Mucosa of stomach (tissue), 1 donor: ENCODE results near the gene ANO8.

ENCODE experiments used
- H3K27me3 ChIP-seq: one replicate; pipeline ENCODE4 v1.7.0; 2013; ENCODE audit warnings: mild to moderate bottlenecking, low read length; ENCODE audit not compliant: control insufficient read depth, insufficient read depth
- H3K36me3 ChIP-seq: one replicate; pipeline ENCODE4 v1.7.0; 2013; ENCODE audit warnings: low read length; ENCODE audit not compliant: control insufficient read depth, insufficient read depth
- H3K4me1 ChIP-seq: one replicate; pipeline ENCODE4 v1.7.0; 2013; ENCODE audit warnings: mild to moderate bottlenecking, low read length; ENCODE audit not compliant: control insufficient read depth, insufficient read depth
- H3K4me3 ChIP-seq: one replicate; pipeline ENCODE4 v1.7.0; 2013; ENCODE audit warnings: low read length
- H3K9ac ChIP-seq: one replicate; pipeline ENCODE4 v1.7.0; 2013; ENCODE audit warnings: mild to moderate bottlenecking, low read length, moderate library complexity
- H3K9me3 ChIP-seq: one replicate; pipeline ENCODE4 v1.7.0; 2013; ENCODE audit warnings: mild to moderate bottlenecking, low read length, moderate library complexity; ENCODE audit not compliant: control insufficient read depth
- donor health status: Pancreatic carcinoma.

ANO8 gene

GRCh38 chr19:17323964-17324332 is 10.7 kb downstream of the ANO8 start:
- Histone ChIP-seq H3K4me1 (peaks cover 13% of the 10 kb centered on the region), H3K36me3 (no peaks in the 10 kb centered on the region), H3K9me3 (no peaks in the 10 kb centered on the region), H3K9ac (no peak overlapping the region), H3K27me3 (peaks cover 2% of the 10 kb centered on the region), H3K4me3 (no peak overlapping the region)

- Histone ChIP-seq H3K36me3 (no peaks in the 10 kb centered on the region), H3K4me3 (no peak overlapping the region), H3K9me3 (no peaks in the 10 kb centered on the region), H3K9ac (no peak overlapping the region), H3K27me3 (no peaks in the 10 kb centered on the region), H3K4me1 (peaks cover 15% of the 10 kb centered on the region)
Observed at GRCh38 chr19:17323300-17323963, 11.2 kb downstream of the ANO8 start.

GRCh38 chr19:17322854-17323253 is 11.8 kb downstream of the ANO8 start:
- Histone ChIP-seq H3K4me1 (peaks cover 14% of the 10 kb centered on the region), H3K9me3 (no peaks in the 10 kb centered on the region), H3K9ac (no peak overlapping the region), H3K36me3 (no peaks in the 10 kb centered on the region), H3K27me3 (no peaks in the 10 kb centered on the region), H3K4me3 (no peak overlapping the region)

DNA sequence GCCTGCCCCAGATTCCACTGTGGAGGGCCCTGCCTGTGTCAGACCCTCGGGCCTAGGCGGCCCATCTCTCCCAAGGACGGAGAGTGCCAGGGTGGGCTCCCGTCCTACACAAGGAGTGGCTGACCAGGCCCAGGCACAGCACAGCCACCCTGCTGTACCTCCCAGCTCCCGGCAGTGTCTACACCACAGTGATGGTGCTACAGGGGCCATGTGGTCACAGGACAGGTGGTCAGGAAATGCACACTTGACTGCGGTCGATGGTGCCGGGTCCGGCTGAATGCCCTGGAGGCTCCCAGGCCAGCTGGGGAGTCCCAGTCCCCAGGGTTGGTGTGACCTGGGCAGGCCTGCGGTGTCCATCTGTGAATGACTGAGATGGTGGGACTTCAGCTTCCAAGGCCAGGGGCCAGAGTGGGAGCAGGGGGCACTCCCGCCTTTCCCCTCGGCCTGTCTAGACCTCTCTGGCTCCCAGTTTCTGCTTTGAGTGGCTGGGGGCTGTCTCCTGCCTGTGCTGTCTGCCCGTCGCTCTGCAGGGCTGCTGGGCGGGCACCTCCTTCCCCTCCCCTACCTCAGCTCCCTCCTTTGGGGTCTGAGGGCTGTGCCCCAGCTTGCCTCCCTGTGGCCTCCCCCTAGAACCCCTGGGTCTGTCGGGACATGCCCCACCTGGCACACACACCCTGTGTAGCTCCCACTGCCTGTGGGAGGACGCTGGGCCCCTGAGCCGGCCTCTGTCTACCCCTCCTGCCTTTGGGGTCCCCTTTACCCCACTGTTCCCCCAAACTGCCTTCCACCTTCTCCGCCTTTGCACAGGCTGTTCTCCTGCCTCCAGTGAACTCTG is 12.8 kb downstream of the ANO8 start:
- no peaks in the 10 kb centered on the region for H3K36me3 ChIP-seq
- H3K4me1 ChIP-seq, result peaks cover 14% of the 10 kb centered on the region
- H3K9me3 ChIP-seq, result no peaks in the 10 kb centered on the region
- no peak overlapping the region for H3K4me3 ChIP-seq
- no peak overlapping the region for H3K9ac ChIP-seq
- H3K27me3 ChIP-seq, result no peaks in the 10 kb centered on the region

DNA sequence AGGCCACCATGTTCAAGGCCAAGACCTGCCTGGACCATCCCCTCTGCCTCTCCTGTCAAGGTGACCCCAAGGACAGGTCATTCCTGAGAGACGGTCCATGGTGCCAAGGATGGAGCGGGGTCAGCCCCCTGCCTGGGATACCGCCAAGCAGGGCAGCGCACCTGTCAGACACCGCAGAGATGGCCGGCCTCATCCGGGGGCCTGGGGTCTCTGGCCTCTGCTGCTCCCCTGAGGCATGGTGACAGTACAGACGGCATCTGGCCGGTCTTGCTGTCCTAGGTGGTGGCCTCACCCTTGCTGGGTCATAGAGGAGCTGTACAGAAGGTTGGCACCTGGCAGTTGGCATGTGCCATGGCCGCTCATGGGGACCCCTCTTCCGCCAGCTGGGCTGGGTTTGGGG is 14.2 kb downstream of the ANO8 start:
- H3K36me3 ChIP-seq, result no peaks in the 10 kb centered on the region
- no peak overlapping the region for H3K4me3 ChIP-seq
- peaks cover 21% of the 10 kb centered on the region for H3K4me1 ChIP-seq
- H3K9ac ChIP-seq, result no peak overlapping the region
- H3K27me3 ChIP-seq, result no peaks in the 10 kb centered on the region
- H3K9me3 ChIP-seq, result no peaks in the 10 kb centered on the region

- Histone ChIP-seq H3K4me1 (peaks cover 22% of the 10 kb centered on the region), H3K9me3 (no peaks in the 10 kb centered on the region), H3K4me3 (no peak overlapping the region), H3K36me3 (peaks cover under 1% of the 10 kb centered on the region), H3K9ac (no peak overlapping the region), H3K27me3 (no peaks in the 10 kb centered on the region)
Observed at GRCh38 chr19:17319473-17320238, 15.0 kb downstream of the ANO8 start.

DNA sequence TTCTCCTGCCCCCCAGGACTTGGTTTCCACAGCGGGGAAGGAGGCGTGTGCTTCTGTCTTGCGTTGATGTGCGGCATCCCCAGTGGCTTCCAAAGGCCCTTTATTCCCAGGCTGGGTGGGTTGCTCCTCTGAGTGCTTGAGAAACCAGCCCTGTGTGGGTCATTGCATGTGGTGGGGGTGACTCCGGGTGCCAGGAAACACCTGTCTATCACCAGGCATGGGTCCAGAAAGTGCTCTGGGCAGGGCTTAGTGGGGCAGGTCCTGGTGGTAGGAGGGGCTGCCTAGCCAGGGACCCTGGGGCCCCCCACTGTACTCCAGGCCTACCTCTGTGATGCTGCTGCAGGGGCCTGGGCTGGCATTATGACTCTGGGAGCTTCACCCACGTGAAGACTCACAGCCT is 15.7 kb downstream of the ANO8 start:
- Histone ChIP-seq H3K9ac (no peak overlapping the region), H3K27me3 (no peaks in the 10 kb centered on the region), H3K4me3 (no peak overlapping the region), H3K9me3 (no peaks in the 10 kb centered on the region), H3K4me1 (peaks cover 22% of the 10 kb centered on the region), H3K36me3 (peaks cover 8% of the 10 kb centered on the region)

DNA sequence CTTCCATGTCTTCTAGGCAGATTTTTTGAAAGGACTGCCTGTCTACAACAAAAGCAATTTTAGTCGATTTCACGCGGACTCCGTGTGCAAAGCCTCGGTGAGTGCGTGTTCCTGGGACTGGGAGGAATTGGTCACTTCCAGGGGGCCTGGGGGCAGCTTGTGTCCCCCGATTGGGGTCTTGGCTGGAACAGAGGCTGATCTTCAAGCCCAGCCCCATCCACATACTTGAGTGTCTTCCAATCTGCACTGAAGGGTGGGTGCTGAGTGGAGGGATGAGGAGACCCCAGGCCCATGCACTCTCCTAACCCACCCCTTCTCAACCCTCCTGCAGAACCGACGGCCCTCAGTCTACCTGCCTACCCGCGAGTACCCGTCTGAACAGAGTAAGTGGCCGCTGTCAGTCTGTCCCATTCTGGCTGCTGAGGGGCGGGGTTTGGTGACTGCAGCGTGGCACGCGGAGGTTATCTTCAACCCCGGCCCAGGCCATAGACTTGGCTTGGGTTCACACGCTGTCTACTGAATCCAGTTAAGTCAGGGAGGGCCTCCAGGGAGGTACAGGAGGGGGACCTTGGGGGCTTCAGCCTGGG is 20.6 kb downstream of the ANO8 start:
- peaks cover 13% of the 10 kb centered on the region for H3K36me3 ChIP-seq
- H3K27me3 ChIP-seq, result no peaks in the 10 kb centered on the region
- no peak overlapping the region for H3K4me3 ChIP-seq
- H3K4me1 ChIP-seq, result peaks cover 58% of the 10 kb centered on the region
- no peak overlapping the region for H3K9ac ChIP-seq
- no peaks in the 10 kb centered on the region for H3K9me3 ChIP-seq

- Histone ChIP-seq H3K27me3 (no peaks in the 10 kb centered on the region), H3K4me1 (peaks cover 44% of the 10 kb centered on the region), H3K36me3 (peaks cover 13% of the 10 kb centered on the region), H3K9ac (peak overlapping the region; percentile 33), H3K9me3 (no peaks in the 10 kb centered on the region), H3K4me3 (no peak overlapping the region)
Observed at GRCh38 chr19:17312189-17313113, 22.2 kb downstream of the ANO8 start.

DNA sequence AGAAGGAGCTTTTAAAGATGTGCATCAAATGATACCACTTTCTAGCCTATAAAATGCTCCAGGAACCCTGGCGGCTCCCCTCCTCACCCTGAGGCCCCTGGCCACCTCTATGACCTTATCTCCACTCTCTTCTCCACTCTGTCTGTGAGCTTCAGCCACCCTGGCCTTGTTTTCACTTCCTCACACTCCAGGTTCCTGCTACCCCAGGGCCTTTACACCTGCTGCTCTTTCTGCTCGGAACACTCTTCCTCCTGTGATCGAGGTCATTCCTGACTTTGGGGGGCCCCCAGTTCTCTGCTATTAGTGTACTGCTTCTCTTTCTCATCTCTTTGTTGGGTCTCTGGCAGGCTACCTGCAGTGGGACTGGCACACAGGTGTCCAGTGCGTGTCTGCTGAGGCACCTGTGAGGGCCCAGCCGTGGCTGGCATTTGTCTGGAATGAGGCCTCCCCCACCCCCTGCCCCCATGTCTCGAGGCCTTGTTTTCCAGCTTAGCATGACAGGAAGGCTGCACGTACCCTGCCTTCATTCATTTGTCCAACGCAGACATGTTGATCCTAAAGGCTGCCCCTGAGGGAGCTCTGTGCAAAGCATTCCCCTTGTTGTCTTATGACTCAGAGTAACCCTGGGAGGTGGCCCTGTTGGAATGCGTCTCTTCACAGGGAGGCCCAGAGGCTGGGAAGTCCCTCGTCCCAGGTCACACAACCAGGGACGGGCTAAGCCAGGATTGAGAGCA is 23.0 kb downstream of the ANO8 start:
- Histone ChIP-seq H3K4me1 (peaks cover 46% of the 10 kb centered on the region), H3K9ac (peak overlapping the region; percentile 33), H3K36me3 (peaks cover 13% of the 10 kb centered on the region), H3K27me3 (no peaks in the 10 kb centered on the region), H3K9me3 (no peaks in the 10 kb centered on the region), H3K4me3 (no peak overlapping the region)
